ENCODE measurements around the gene RAI1. TPM values are rescaled to one million over a fixed set of nuclear protein-coding genes. Genes with fewer than 3 reads are reported as not detected.

RAI1 gene
- total and polyA plus RNA-seq, 2 of the 13 experiments (the other 11 are each of a cell fraction or from before 2014, with no cell fraction given), result 3.4 to 5.2 TPM

- TF ChIP-seq MTF2 (CRISPR knock-in tag; IDR thresholded peaks at IDR 0.05; ENCODE audit: borderline replicate concordance), result no peak
- no peak for TF ChIP-seq ZNF710 (CRISPR knock-in tag; IDR thresholded peaks at IDR 0.05; ENCODE audit: borderline replicate concordance)
- peak; percentile 99 for TF ChIP-seq ZEB1 (IDR thresholded peaks at IDR 0.05; ENCODE audit: insufficient replicate concordance, low read depth)
- 0 out of 2 replicates have a peak, but pooled peaks have one; percentile 49 for TF ChIP-seq MXD4 (CRISPR knock-in tag; IDR thresholded peaks at IDR 0.05)
- no peak; the same call in 1 of the 2 replicates for TF ChIP-seq PRMT3 (CRISPR knock-in tag; IDR thresholded peaks at IDR 0.05; ENCODE audit: borderline replicate concordance, low read depth)
- TF ChIP-seq PBX2 (CRISPR knock-in tag; IDR thresholded peaks at IDR 0.05), result no peak
- TF ChIP-seq DBP (CRISPR knock-in tag; IDR thresholded peaks at IDR 0.05; ENCODE audit: not compliant biosample characterization), result no peak
- TF ChIP-seq ETV5 (CRISPR knock-in tag; IDR thresholded peaks at IDR 0.05; ENCODE audit: borderline replicate concordance), result peak; percentile 77
- no peak; the same call in 1 of the 2 replicates for TF ChIP-seq ZFP90 (CRISPR knock-in tag; IDR thresholded peaks at IDR 0.05; ENCODE audit: borderline replicate concordance)
- no peak; the same call in 1 of the 2 replicates for TF ChIP-seq PITX1 (CRISPR knock-in tag; IDR thresholded peaks at IDR 0.05)
- peak; percentile 93 for TF ChIP-seq POLR2AphosphoS5 (IDR thresholded peaks at IDR 0.05; ENCODE audit: low read depth, low read length)
- peak; percentile 74 for TF ChIP-seq MXD3 (CRISPR knock-in tag; IDR thresholded peaks at IDR 0.05)
- TF ChIP-seq ZNF180 (CRISPR knock-in tag; IDR thresholded peaks at IDR 0.05; ENCODE audit: borderline replicate concordance, low read depth), result no peak
- peak; percentile 77; the same call in 1 of the 2 replicates for TF ChIP-seq ZC3H13 (CRISPR knock-in tag; IDR thresholded peaks at IDR 0.05)
- TF ChIP-seq ZNF773 (CRISPR knock-in tag; IDR thresholded peaks at IDR 0.05; ENCODE audit: borderline replicate concordance), result no peak; the same call in 1 of the 2 replicates
- TF ChIP-seq ATF1 (CRISPR knock-in tag; IDR thresholded peaks at IDR 0.05), result no peak
- TF ChIP-seq KLF6 (CRISPR knock-in tag; IDR thresholded peaks at IDR 0.05), result 0 out of 2 replicates have a peak, but pooled peaks have one; percentile 55
- peak; percentile 15; the same call in 1 of the 2 replicates for TF ChIP-seq HMGXB3 (CRISPR knock-in tag; IDR thresholded peaks at IDR 0.05; ENCODE audit: borderline replicate concordance)
Observed at GRCh38 chr17:17839791-17840707, 158.8 kb downstream of the RAI1 start (continued).

Data from HepG2 (cell line).